Lower lobe of right lung (tissue), 2 donors: Measurements from ENCODE around the gene FSTL1. TPM values are rescaled to one million over a fixed set of nuclear protein-coding genes. Genes with fewer than 3 reads are reported as not detected.
A peak's percentile ranks its signal among the peaks of the same experiment; 100 is the strongest.

Source experiments
- ATAC-seq, 2 donors: fragments of 200-7000 bp; cut with Tn5 transposase; one replicate each; pipeline ENCODE4 v1.9.1; 2020 to 2022; ENCODE audit warnings: mild to moderate bottlenecking in 2 of 2, moderate library complexity in 2 of 2
- DNase-seq: peaks from one replicate; pipeline ENCODE4 v3.0.0-alpha.2; 2020
- H3K27ac ChIP-seq: fragments of 200-600 bp; one replicate; pipeline ENCODE4 v1.8.0; 2022
- H3K27me3 ChIP-seq: fragments of 200-600 bp; one replicate; pipeline ENCODE4 v1.8.0; 2022; ENCODE audit warnings: low read depth
- H3K36me3 ChIP-seq: fragments of 200-600 bp; one replicate; pipeline ENCODE4 v1.8.0; 2022; ENCODE audit warnings: mild to moderate bottlenecking
- H3K4me1 ChIP-seq: fragments of 200-600 bp; one replicate; pipeline ENCODE4 v1.8.0; 2022
- H3K4me3 ChIP-seq: fragments of 200-600 bp; one replicate; pipeline ENCODE4 v1.8.0; 2022; ENCODE audit warnings: mild to moderate bottlenecking
- H3K9me3 ChIP-seq: fragments of 200-600 bp; one replicate; pipeline ENCODE4 v1.8.0; 2022
- intact Hi-C: fragments of 100-400 bp; cut with DNase I; formaldehyde crosslinking; loops from one replicate; pipeline ENCODE4 v1.11.0; 2022
- total RNA-seq: library from RNA; stranded (reverse); fragmentation: NEBNext Ultra II Directional; extraction: Animal tissue kit (Norgen Biotek cat#: 25700); gene quantifications from one replicate; pipeline ENCODE4 v1.2.1, GENCODE V29; 2021
- TF ChIP-seq, protein P1 (sequence below): fragments of 200-600 bp; IDR thresholded peaks from one replicate; pipeline ENCODE4 v1.8.0; 2022; ENCODE audit warnings: antibody characterized with exemption, mild to moderate bottlenecking
- donor health status: DM: no; HTN: yes; CAD: no; lungs with severe emphysema.

FSTL1 gene
- total RNA-seq, 1 donor from 2014 or later: 233 TPM

DNA sequence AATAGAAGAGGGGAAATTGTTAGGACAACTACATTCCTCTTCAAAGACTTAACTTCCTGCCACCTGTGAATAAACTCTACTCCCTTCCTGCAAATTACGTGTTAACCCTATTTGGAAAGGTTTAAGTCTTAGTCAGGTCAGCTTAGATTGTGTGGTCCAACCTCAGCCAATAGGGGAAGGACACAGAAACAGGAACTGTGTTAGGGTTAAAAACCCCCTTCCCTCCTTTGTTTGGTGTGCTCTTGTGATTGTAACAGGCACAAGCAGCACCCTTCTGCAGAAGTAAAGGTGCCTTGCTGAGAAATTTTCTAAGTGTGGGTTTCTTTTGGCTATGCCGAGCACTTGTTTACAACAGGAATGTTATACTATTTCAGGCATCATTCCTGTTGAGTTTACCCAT lies 45.0 kb upstream of the FSTL1 start:
- TF ChIP-seq, protein P1, sequence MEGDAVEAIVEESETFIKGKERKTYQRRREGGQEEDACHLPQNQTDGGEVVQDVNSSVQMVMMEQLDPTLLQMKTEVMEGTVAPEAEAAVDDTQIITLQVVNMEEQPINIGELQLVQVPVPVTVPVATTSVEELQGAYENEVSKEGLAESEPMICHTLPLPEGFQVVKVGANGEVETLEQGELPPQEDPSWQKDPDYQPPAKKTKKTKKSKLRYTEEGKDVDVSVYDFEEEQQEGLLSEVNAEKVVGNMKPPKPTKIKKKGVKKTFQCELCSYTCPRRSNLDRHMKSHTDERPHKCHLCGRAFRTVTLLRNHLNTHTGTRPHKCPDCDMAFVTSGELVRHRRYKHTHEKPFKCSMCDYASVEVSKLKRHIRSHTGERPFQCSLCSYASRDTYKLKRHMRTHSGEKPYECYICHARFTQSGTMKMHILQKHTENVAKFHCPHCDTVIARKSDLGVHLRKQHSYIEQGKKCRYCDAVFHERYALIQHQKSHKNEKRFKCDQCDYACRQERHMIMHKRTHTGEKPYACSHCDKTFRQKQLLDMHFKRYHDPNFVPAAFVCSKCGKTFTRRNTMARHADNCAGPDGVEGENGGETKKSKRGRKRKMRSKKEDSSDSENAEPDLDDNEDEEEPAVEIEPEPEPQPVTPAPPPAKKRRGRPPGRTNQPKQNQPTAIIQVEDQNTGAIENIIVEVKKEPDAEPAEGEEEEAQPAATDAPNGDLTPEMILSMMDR: no peak
- peaks cover 17% of the 10 kb centered on the region for H3K4me1 ChIP-seq
- no peaks in the 10 kb centered on the region for H3K36me3 ChIP-seq
- no peaks in the 10 kb centered on the region for H3K9me3 ChIP-seq
- intact Hi-C loops: no loop called here
- DNase-seq (no peak), ATAC-seq (no peak)
- H3K4me3 ChIP-seq: no peak overlapping the region
- H3K27ac ChIP-seq: no peak overlapping the region
- H3K27me3 ChIP-seq: no peaks in the 10 kb centered on the region

DNA sequence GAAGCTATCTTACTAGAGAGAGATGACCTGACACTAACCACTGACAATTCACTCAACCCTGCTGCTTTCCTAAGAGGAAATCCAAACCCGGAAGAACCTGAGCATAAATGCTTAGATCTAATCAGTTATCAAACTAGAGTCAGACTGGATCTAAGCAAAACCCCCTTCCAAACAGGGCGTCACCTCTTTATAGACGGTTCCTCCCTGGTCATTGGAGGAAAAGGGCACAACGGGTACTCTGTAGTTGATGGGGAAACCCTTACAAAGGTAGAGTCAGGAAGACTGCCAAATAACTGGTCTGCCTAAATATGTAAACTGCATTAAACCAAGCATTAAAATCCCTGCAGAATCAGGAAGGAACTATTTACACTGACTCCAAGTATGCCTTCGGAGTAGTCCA lies 41.3 kb upstream of the FSTL1 start:
- ATAC-seq: no peak
- intact Hi-C loops: no loop called here
- H3K4me3 ChIP-seq: no peak overlapping the region
- no peak overlapping the region for H3K27ac ChIP-seq
- H3K9me3 ChIP-seq: no peaks in the 10 kb centered on the region
- H3K4me1 ChIP-seq: no peaks in the 10 kb centered on the region
- H3K27me3 ChIP-seq: no peaks in the 10 kb centered on the region
- H3K36me3 ChIP-seq: no peaks in the 10 kb centered on the region
- TF ChIP-seq, protein P1: no peak
- no peak for DNase-seq

DNA sequence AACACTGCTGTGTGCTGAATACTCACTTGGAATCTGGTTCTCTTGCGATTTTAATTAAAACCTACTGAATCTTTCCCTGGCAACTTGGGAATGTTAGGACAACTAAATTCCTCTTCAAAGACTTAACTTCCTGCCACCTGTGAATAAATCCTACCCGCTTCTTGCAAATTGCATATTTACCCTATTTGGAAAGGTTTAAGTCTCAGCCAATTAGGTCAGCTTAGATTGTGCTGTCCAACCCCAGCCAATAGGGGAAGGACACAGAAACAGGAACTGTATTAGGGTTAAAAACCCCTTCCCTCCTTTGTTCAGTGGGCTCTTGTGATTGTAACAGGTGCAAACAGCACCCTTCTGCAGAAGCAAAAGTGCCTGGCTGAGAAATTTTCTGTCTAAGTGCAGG lies 38.6 kb upstream of the FSTL1 start:
- DNase-seq: no peak
- H3K27ac ChIP-seq: no peak overlapping the region
- no peaks in the 10 kb centered on the region for H3K4me1 ChIP-seq
- H3K36me3 ChIP-seq: no peaks in the 10 kb centered on the region
- no peaks in the 10 kb centered on the region for H3K27me3 ChIP-seq
- TF ChIP-seq, protein P1: no peak
- no peak for ATAC-seq
- no peak overlapping the region for H3K4me3 ChIP-seq
- intact Hi-C loops: no loop called here
- H3K9me3 ChIP-seq: no peaks in the 10 kb centered on the region

DNA sequence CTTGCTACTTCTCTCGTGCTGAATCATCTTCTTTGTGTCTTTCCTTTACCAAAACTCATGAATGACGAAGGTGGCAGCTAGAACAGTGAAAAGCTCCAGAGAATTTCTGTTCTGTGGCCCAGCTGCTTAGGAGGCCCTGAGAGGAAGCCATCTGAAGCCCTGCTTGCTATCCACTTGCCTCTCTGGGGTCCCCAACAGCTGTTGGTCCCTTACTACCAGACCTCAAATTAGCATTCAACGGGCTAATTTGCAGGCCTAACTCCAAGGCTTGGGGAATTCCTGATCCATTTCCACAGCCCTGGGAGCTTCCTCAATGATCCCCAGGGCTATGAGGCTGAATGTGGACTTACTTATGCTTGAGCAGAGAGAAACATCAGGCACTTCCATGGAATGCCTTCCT lies 37.5 kb upstream of the FSTL1 start:
- H3K9me3 ChIP-seq: no peaks in the 10 kb centered on the region
- DNase-seq (no peak), ATAC-seq (no peak)
- H3K27me3 ChIP-seq: no peaks in the 10 kb centered on the region
- no peaks in the 10 kb centered on the region for H3K36me3 ChIP-seq
- intact Hi-C loops: no loop called here
- no peak overlapping the region for H3K27ac ChIP-seq
- TF ChIP-seq, protein P1: no peak
- no peak overlapping the region for H3K4me3 ChIP-seq
- H3K4me1 ChIP-seq: no peaks in the 10 kb centered on the region

DNA sequence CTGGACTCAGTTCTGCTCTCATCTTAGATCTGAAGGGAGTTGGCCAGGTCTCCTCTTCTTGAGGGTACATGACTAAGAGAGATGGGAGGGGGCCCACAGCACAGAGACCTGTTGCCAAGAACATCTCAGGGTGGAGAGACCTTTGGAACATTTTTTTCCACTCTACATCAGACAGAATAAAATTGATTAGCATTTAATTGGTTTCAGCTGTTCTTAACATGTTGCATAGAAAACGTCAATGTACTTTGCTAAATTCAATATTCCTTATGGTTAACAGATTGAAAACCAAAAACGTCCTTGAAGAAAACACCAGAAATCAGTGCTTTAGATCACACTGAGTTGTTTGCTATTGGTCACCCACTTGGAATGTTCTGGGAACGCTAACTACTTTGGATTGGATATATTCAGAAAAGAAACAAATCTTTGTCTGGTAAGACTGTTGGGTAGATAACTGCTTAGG lies 36.4 kb upstream of the FSTL1 start:
- no peak for DNase-seq
- H3K27ac ChIP-seq: no peak overlapping the region

More for the DNA sequence above, 36.4 kb upstream of the FSTL1 start:
- TF ChIP-seq, protein P1: no peak
- Histone ChIP-seq H3K27me3 (no peaks in the 10 kb centered on the region), H3K36me3 (no peaks in the 10 kb centered on the region), H3K9me3 (no peaks in the 10 kb centered on the region), H3K4me1 (no peaks in the 10 kb centered on the region), H3K4me3 (no peak overlapping the region)
- ATAC-seq: peak; percentile 28 to 41
- intact Hi-C loops: no loop called here
